Activated CD4-positive, alpha-beta T cell treated with anti-CD3 and anti-CD28 coated beads, Interleukin-2, amount 10 ng/mL, durations not matched to agents 7 days and 5 days (primary cell): ENCODE results near the gene CASS4. TPM values are rescaled to one million over a fixed set of nuclear protein-coding genes. Genes with fewer than 3 reads are reported as not detected.

Experiments used
- CTCF ChIA-PET: fragments of 350-600 bp; sonication (Branson Sonifier 250); formaldehyde crosslinking; loops from one replicate; lab custom pipeline; 2021; ENCODE audit warnings: antibody characterized with exemption; lab: Charles Lee
- POLR2A ChIA-PET: fragments of 350-600 bp; sonication (Branson Sonifier 250); formaldehyde crosslinking; loops from one replicate; lab custom pipeline; 2021; ENCODE audit warnings: antibody characterized with exemption; lab: Charles Lee
- DNase-seq: peaks from one replicate; pipeline ENCODE4 v3.0.0-alpha.2; 2020
- H3K27ac Mint-ChIP-seq: one replicate; pipeline ENCODE4 v1.8.0; 2021; ENCODE audit warnings: mild to moderate bottlenecking, moderate library complexity, mixed read lengths
- H3K27me3 Mint-ChIP-seq: one replicate; pipeline ENCODE4 v1.8.0; 2021; ENCODE audit warnings: mixed read lengths
- H3K36me3 Mint-ChIP-seq: one replicate; pipeline ENCODE4 v1.8.0; 2021; ENCODE audit warnings: low read depth, mixed read lengths
- H3K4me1 Mint-ChIP-seq: one replicate; pipeline ENCODE4 v1.8.0; 2021; ENCODE audit warnings: mixed read lengths
- H3K4me3 Mint-ChIP-seq: one replicate; pipeline ENCODE4 v1.8.0; 2021; ENCODE audit warnings: mild to moderate bottlenecking, moderate library complexity, mixed read lengths
- H3K9me3 Mint-ChIP-seq: one replicate; pipeline ENCODE4 v1.8.0; 2021; ENCODE audit warnings: mixed read lengths
- total RNA-seq, 2 experiments: library from RNA; stranded (reverse); gene quantifications; one replicate each; pipeline ENCODE4 v1.2.3, GENCODE V29; 2021

CASS4 gene
- total RNA-seq, 2 experiments from 2014 or later: 8.6 to 9.0 TPM

DNA sequence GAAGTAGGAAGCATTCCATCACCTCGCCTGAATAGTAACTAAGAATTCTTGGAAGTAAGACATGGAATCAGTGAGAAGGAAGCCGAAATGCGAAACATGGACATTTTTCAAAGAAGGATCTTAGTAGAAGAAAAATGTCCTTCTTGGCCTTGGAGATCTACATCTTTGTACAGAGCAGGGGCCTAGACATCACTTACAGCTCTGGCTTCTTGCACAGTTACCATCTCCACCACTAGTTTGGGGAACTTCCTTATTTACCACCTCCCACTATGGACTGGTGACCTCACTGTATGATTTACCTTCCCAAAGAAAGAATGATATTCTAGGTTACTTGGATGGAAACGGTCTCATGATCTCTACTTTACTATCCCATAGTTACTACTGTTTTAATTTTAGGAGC lies 15.7 kb downstream of the CASS4 start:
- H3K36me3 Mint-ChIP-seq: peaks cover 21% of the 10 kb centered on the region
- H3K27ac Mint-ChIP-seq: no peak overlapping the region
- no peak for DNase-seq
- H3K4me1 Mint-ChIP-seq: peaks cover 34% of the 10 kb centered on the region
- ChIA-PET POLR2A (no interaction called here), CTCF (interaction anchor here (1.1 to 1.8 kb wide), 2 partner anchors 12 to 15 kb away, joined by 3 to 7 read pairs; partner anchors contain the start of gene CASS4)
- no peak overlapping the region for H3K4me3 Mint-ChIP-seq
- no peaks in the 10 kb centered on the region for H3K9me3 Mint-ChIP-seq
- no peaks in the 10 kb centered on the region for H3K27me3 Mint-ChIP-seq

- Mint-ChIP-seq H3K4me1 (peaks cover 29% of the 10 kb centered on the region), H3K4me3 (no peak overlapping the region), H3K27me3 (no peaks in the 10 kb centered on the region), H3K36me3 (peaks cover 26% of the 10 kb centered on the region), H3K9me3 (no peaks in the 10 kb centered on the region), H3K27ac (no peak overlapping the region)
- DNase-seq: no peak
- ChIA-PET POLR2A (no interaction called here), CTCF (interaction anchor here (1.1 to 1.8 kb wide), 4 partner anchors 9 to 56 kb away, joined by 3 to 7 read pairs (median 3); partner anchors contain the start of gene CASS4)
Observed at GRCh38 chr20:56428410-56428809, 16.4 kb downstream of the CASS4 start.

DNA sequence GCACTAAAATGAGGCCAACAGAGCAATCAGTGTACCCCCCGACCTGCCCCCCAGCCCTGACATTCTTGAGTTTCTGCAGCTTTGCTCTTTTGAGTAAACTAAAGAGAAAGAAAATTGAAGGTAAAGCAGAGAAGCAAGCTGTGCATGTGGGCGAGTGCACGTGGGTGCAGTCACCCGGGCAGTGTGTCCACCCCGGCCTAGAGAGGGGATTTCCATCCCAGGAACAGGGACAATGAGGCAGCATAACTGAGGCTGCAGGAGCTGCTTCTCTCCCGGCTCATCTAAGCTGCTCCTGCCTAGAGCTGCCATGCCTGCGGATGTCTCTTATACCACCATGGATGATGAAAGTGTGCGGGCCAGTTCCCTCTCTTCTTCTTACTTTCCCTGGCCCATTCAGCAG lies 16.8 kb downstream of the CASS4 start:
- ChIA-PET CTCF (interaction anchor here (1.1 to 1.8 kb wide), 4 partner anchors 8 to 56 kb away, joined by 3 to 7 read pairs (median 3); partner anchors contain the start of gene CASS4), POLR2A (no interaction called here)
- Mint-ChIP-seq H3K36me3 (peaks cover 26% of the 10 kb centered on the region), H3K27me3 (no peaks in the 10 kb centered on the region), H3K4me3 (peak overlapping the region; percentile 40), H3K4me1 (peaks cover 30% of the 10 kb centered on the region), H3K27ac (peak overlapping the region; percentile 89), H3K9me3 (no peaks in the 10 kb centered on the region)
- DNase-seq: no peak

DNA sequence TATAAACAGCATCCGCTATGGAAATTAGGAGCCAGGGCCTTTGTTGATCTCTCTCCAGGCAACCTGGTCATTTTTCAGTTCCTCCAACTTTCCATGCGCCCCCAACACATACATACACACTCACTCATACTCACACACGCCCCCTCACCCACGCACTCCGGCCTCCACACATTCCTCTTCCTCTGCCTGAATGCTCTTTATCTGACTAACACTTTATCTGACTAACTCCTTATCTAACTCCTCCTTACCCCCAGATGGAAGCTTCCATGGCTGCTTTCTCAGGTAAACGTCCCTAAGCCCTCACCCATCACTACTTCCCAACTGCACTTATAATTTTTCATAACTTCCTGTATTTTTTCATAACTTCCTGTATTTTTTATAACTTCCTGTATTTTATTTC lies 17.4 kb downstream of the CASS4 start:
- H3K27me3 Mint-ChIP-seq: no peaks in the 10 kb centered on the region
- CTCF ChIA-PET: interaction anchor here (1.1 to 1.4 kb wide), 4 partner anchors 8 to 57 kb away, joined by 3 to 5 read pairs (median 3); no protein-coding TSS in a partner anchor
- H3K9me3 Mint-ChIP-seq: peaks cover 2% of the 10 kb centered on the region
- POLR2A ChIA-PET: no interaction called here
- peaks cover 28% of the 10 kb centered on the region for H3K36me3 Mint-ChIP-seq
- peak overlapping the region; percentile 40 for H3K4me3 Mint-ChIP-seq
- no peak for DNase-seq
- peaks cover 34% of the 10 kb centered on the region for H3K4me1 Mint-ChIP-seq
- H3K27ac Mint-ChIP-seq: peak overlapping the region; percentile 89

DNA sequence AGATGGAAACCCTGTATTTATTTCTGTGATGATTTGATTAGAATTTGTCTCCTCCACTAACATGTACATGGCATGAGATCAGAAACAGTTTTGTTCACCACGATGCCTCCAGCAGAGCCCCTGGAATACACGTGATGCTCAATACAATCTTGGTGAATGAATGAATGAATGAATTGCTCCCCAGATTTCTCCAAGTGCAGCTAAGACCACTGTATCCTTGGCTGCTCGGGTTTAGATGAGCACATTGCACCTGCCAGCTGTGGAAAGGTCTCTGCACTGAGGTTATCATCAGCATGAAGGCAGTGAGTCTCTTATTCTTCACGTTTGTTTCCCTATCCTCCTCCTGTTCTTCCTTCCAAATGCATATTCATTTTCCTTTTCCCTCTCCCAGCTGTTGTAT lies 17.9 kb downstream of the CASS4 start:
- POLR2A ChIA-PET: no interaction called here
- Mint-ChIP-seq H3K9me3 (peaks cover 2% of the 10 kb centered on the region), H3K36me3 (peaks cover 28% of the 10 kb centered on the region), H3K27ac (peak overlapping the region; percentile 89), H3K4me3 (peak overlapping the region; percentile 40), H3K4me1 (peaks cover 35% of the 10 kb centered on the region), H3K27me3 (no peaks in the 10 kb centered on the region)
- CTCF ChIA-PET: interaction anchor here (1.4 kb wide), 1 partner anchor 12 kb away, joined by 5 read pairs; no protein-coding TSS in a partner anchor
- no peak for DNase-seq

- Mint-ChIP-seq H3K27ac (no peak overlapping the region), H3K9me3 (peaks cover 2% of the 10 kb centered on the region), H3K36me3 (peaks cover 28% of the 10 kb centered on the region), H3K4me3 (no peak overlapping the region), H3K4me1 (peaks cover 36% of the 10 kb centered on the region), H3K27me3 (no peaks in the 10 kb centered on the region)
- ChIA-PET CTCF (interaction anchor here (1.4 kb wide), 1 partner anchor 13 kb away, joined by 5 read pairs; no protein-coding TSS in a partner anchor), POLR2A (no interaction called here)
- DNase-seq: no peak
Observed at GRCh38 chr20:56430461-56430860, 18.4 kb downstream of the CASS4 start.

DNA sequence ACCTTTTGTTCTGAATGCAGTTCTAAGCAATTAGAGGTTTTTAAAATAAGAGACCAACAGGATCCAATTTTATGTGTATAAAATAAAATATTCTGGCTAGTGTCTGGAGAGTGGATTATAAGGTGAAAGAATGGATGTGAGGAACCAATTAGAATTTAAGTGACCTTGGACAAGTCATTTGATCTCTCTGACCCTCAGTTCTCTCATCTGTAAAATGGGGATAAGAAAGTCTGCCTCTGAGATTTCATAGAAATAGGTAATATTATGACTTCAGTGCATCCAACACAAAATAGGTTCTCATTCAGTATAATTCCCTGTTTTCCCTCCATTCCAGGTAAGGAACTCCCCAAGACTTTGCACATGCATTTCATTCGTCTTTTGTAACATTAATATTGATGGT lies 18.9 kb downstream of the CASS4 start:
- no peaks in the 10 kb centered on the region for H3K27me3 Mint-ChIP-seq
- H3K4me1 Mint-ChIP-seq: peaks cover 36% of the 10 kb centered on the region
- H3K4me3 Mint-ChIP-seq: no peak overlapping the region
- CTCF ChIA-PET: interaction anchor here (1.4 kb wide), 1 partner anchor 13 kb away, joined by 5 read pairs; no protein-coding TSS in a partner anchor
- no peak for DNase-seq
- no peak overlapping the region for H3K27ac Mint-ChIP-seq
- POLR2A ChIA-PET: no interaction called here
- peaks cover 28% of the 10 kb centered on the region for H3K36me3 Mint-ChIP-seq
- H3K9me3 Mint-ChIP-seq: peaks cover 2% of the 10 kb centered on the region

- peaks cover 28% of the 10 kb centered on the region for H3K36me3 Mint-ChIP-seq
- no peak overlapping the region for H3K4me3 Mint-ChIP-seq
- H3K9me3 Mint-ChIP-seq: peaks cover 2% of the 10 kb centered on the region
- peaks cover 36% of the 10 kb centered on the region for H3K4me1 Mint-ChIP-seq
- no peaks in the 10 kb centered on the region for H3K27me3 Mint-ChIP-seq
- ChIA-PET CTCF (no interaction called here), POLR2A (no interaction called here)
- no peak overlapping the region for H3K27ac Mint-ChIP-seq
- DNase-seq: no peak
Observed at GRCh38 chr20:56431471-56431870, 19.4 kb downstream of the CASS4 start.

GRCh38 chr20:56433221-56433879 lies 21.3 kb downstream of the CASS4 start:
- POLR2A ChIA-PET: no interaction called here
- no peak for DNase-seq
- Mint-ChIP-seq H3K36me3 (peaks cover 34% of the 10 kb centered on the region), H3K4me1 (peaks cover 37% of the 10 kb centered on the region), H3K27ac (peak overlapping the region; percentile 39), H3K4me3 (no peak overlapping the region), H3K27me3 (no peaks in the 10 kb centered on the region), H3K9me3 (peaks cover 2% of the 10 kb centered on the region)
- CTCF ChIA-PET: interaction anchor here (0.7 to 1.4 kb wide), 8 partner anchors 9 to 26 kb away, joined by 3 to 10 read pairs (median 4); partner anchors contain the start of gene CASS4

- ChIA-PET POLR2A (no interaction called here), CTCF (interaction anchor here (0.7 to 1.4 kb wide), 6 partner anchors 8 to 22 kb away, joined by 3 to 10 read pairs (median 4); partner anchors contain the start of gene CASS4)
- H3K36me3 Mint-ChIP-seq: peaks cover 34% of the 10 kb centered on the region
- H3K27me3 Mint-ChIP-seq: no peaks in the 10 kb centered on the region
- no peak overlapping the region for H3K4me3 Mint-ChIP-seq
- H3K4me1 Mint-ChIP-seq: peaks cover 35% of the 10 kb centered on the region
- H3K27ac Mint-ChIP-seq: no peak overlapping the region
- peaks cover 2% of the 10 kb centered on the region for H3K9me3 Mint-ChIP-seq
- DNase-seq: no peak
Observed at GRCh38 chr20:56433880-56434255, 21.8 kb downstream of the CASS4 start.

GRCh38 chr20:56437196-56437960 lies 25.3 kb downstream of the CASS4 start:
- H3K4me1 Mint-ChIP-seq: peaks cover 37% of the 10 kb centered on the region
- peaks cover 18% of the 10 kb centered on the region for H3K36me3 Mint-ChIP-seq
- H3K4me3 Mint-ChIP-seq: no peak overlapping the region
- CTCF ChIA-PET: interaction anchor here (1.0 to 1.3 kb wide), 2 partner anchors 8 to 11 kb away, joined by 3 to 4 read pairs; no protein-coding TSS in a partner anchor
- POLR2A ChIA-PET: no interaction called here
- DNase-seq: no peak
- H3K27me3 Mint-ChIP-seq: no peaks in the 10 kb centered on the region
- H3K27ac Mint-ChIP-seq: no peak overlapping the region
- peaks cover 2% of the 10 kb centered on the region for H3K9me3 Mint-ChIP-seq

DNA sequence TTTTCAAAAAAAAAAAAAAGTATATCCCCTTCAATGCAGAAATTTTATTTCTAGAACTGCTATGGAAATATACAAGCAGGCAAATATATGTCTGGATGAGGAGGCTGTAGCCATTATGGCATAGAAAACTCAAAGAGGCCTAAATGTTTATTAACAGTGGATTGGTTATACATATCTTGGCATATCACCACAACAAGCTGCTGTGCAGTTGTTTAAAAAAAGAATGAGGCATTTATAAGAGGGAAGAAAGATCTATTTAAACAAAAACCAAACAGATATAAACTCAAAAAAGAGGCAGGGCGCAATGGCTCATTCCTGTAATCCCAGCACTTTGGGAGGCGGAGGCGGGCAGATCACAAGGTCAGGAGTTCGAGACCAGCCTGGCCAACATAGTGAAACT lies 26.2 kb downstream of the CASS4 start:
- CTCF ChIA-PET: no interaction called here
- Mint-ChIP-seq H3K4me3 (no peak overlapping the region), H3K36me3 (peaks cover 17% of the 10 kb centered on the region)

More for the DNA sequence above, 26.2 kb downstream of the CASS4 start:
- POLR2A ChIA-PET: no interaction called here
- Mint-ChIP-seq H3K4me1 (peaks cover 44% of the 10 kb centered on the region), H3K27ac (no peak overlapping the region), H3K27me3 (no peaks in the 10 kb centered on the region), H3K9me3 (peaks cover 2% of the 10 kb centered on the region)
- no peak for DNase-seq
